HepG2 (cell line): ENCODE measurements around the gene OR10R2. TPM values are rescaled to one million over a fixed set of nuclear protein-coding genes. Genes with fewer than 3 reads are reported as not detected.

Experiments used
- KIAA2018 ChIP-seq: sonication (generic); formaldehyde crosslinking; IDR thresholded peaks from 2 replicates; pipeline ENCODE4 v1.5.0; 2020; ENCODE audit warnings: mild to moderate bottlenecking, missing genetic modification reagents, borderline replicate concordance
- PAWR ChIP-seq: sonication (generic); formaldehyde crosslinking; IDR thresholded peaks from 2 replicates; pipeline ENCODE4 v1.4.0; 2020; ENCODE audit warnings: missing genetic modification reagents, mild to moderate bottlenecking, borderline replicate concordance
- polyA plus RNA-seq, 8 experiments: library from polyadenylated mRNA; depleted of rRNA in 3 of 8; stranded (reverse) in 7 of 8; unstranded in 1 of 8; fragments of >200 nt; fragmentation: Illumina TruSeq in 4 of 8; extraction: Trizol in 4 of 8; gene quantifications; 2 replicates each; pipeline versions ENCODE4 v1.2.1 to v1.2.3, GENCODE V29; 2011 to 2016; ENCODE audit warnings: low read depth in 4 of 8, missing spikeins in 1 of 8, mixed read lengths in 1 of 8; ENCODE audit not compliant: insufficient read depth in 1 of 8
- total RNA-seq, 5 experiments: library from RNA; depleted of rRNA; stranded (reverse); fragments of >200 nt; fragmentation: Illumina TruSeq; extraction: Trizol; gene quantifications; 2 replicates each; pipeline ENCODE4 v1.2.3, GENCODE V29; 2016; ENCODE audit warnings: low read depth in 1 of 5
- TF ChIP-seq, protein P1 (sequence below), 2 experiments: fragments of 450-650 bp in 1 of 2; sonication (generic) in 1 of 2; formaldehyde crosslinking; IDR thresholded peaks; 2 replicates each; pipeline versions ENCODE4 v1.5.0 to v1.8.0; 2020 to 2022; ENCODE audit warnings: mild to moderate bottlenecking in 1 of 2, missing genetic modification reagents in 1 of 2

OR10R2 gene
- total and polyA plus RNA-seq, 2 of the 13 experiments (the other 11 are each of a cell fraction or from before 2014, with no cell fraction given): not detected

DNA sequence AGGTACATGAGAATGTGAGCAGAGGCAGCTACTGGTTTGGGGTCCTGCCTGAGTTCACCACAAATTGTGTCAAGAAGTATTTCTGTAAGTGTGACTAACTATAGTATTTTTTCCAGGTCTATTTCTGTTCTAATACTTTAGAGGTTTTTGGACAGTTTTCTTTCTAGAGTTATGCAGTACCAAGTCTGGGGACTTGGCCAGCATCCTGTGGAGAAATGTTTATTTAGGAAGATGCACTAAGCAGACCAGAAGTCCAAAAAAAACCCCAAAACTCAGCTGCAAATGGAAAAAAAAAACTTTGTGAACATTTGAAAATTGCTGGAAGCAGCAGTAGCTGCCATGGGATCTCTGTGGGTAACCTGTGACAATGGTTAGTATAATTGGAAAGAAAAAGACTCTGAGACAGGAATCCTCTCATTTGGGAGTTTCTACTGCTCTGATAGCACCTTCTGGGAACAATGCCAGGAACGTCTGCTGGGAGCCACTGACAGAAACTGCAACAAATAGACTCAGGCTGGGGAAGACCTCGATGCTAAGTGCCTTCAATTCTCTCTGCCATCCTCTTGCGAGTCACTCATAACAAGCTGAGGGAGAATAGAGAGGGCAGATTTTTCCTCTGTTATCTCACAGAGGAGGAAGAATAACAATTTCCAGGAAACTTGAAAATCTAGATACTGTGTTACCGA lies 37.6 kb downstream of the OR10R2 start (continued):
- TF ChIP-seq KIAA2018 (CRISPR knock-in tag) (no peak), PAWR (CRISPR knock-in tag) (no peak)
- TF ChIP-seq, protein P1, sequence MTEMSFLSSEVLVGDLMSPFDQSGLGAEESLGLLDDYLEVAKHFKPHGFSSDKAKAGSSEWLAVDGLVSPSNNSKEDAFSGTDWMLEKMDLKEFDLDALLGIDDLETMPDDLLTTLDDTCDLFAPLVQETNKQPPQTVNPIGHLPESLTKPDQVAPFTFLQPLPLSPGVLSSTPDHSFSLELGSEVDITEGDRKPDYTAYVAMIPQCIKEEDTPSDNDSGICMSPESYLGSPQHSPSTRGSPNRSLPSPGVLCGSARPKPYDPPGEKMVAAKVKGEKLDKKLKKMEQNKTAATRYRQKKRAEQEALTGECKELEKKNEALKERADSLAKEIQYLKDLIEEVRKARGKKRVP (CRISPR knock-in tag; IDR thresholded peaks at IDR 0.05): no peak
